Body of pancreas (tissue), 4 donors: ENCODE measurements around the gene MRPL39.

Experiments
- CTCF ChIP-seq, 7 experiments: fragments of 450-650 bp in 4 of 7; fragments of 200-600 bp in 3 of 7; sonication (generic) in 3 of 7; IDR thresholded peaks; one replicate each; pipeline ENCODE4 v1.5.1; 2016 to 2019; ENCODE audit warnings: antibody characterized with exemption in 7 of 7
- POLR2A ChIP-seq, 3 donors: fragments of 450-650 bp; IDR thresholded peaks; one replicate each; pipeline ENCODE4 v1.6.1; 2016; ENCODE audit warnings: antibody characterized with exemption in 3 of 3, mild to moderate bottlenecking in 2 of 3

- TF ChIP-seq POLR2A (IDR thresholded peaks at IDR 0.05) = no peak
- no peak for TF ChIP-seq CTCF (IDR thresholded peaks at IDR 0.05)
Observed at GRCh38 chr21:25581582-25581981, 25.7 kb downstream of the MRPL39 start.
